ENCODE measurements around the gene UNC5CL. TPM values are rescaled to one million over a fixed set of nuclear protein-coding genes. Genes with fewer than 3 reads are reported as not detected.

UNC5CL gene
- polyA plus RNA-seq, 1 donor, result 164 TPM

DNA sequence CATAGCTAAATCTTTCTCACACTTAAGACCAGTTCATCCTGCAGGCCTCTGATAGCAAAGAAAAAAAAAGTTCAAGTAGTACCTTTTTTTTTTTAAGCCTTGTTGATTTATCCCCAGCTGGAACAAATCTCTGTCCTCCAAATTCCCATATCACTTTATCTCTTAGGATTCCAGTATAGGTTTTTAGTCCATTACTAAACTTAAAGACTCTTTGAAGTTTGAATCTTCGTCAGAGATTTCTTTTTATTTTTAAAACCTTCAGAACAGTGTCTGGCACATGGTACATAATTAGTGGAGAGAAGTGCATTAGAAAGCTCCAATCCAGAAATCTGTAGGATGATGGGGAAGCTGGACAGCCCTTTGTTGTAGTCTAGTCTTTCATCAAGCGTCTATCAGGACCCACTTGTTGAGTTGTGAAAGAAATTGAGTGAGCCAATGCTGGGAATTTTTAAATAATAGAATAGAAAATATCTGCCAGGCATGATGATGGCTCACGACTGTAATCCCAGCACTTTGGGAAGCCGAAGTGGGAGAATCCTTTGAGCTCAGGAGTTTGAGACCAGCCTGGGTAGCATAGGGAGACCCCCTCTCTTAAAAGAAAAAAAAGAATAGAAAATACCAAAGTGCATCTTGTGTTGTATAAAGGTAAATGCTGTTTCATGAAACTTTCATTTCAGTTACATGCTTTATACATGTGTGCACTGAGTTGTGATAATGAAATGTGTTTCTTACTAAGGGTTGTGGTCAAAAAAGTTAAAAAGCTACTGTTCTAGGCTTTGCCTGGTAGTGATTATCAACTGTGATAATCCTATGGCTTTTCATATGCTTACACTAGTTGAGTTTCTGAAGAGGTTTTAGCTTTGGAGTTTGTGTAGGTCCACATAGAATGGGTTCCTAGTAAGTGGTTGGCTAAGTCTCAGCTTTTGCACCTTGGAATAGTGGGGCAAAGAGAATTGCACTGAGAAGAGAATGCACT lies 36.9 kb upstream of the UNC5CL start:
- 90% methylated on average over 2 of the region's 4 CpGs for WGBS (ENCODE audit: insufficient coverage, low lambda C conversion rate)
- peak overlapping the region; percentile 13 for H3K27ac ChIP-seq (ENCODE audit: low read length)

GRCh38 chr6:41074692-41075436 lies 35.8 kb upstream of the UNC5CL start:
- Histone ChIP-seq H3K36me3 (ENCODE audit: control insufficient read depth, insufficient read depth, low read length) (peaks cover 6% of the 10 kb centered on the region), H3K4me1 (ENCODE audit: control insufficient read depth, insufficient read depth, low read length) (peaks cover 31% of the 10 kb centered on the region), H3K4me3 (ENCODE audit: low read length) (peak overlapping the region; percentile 95), H3K27me3 (ENCODE audit: control insufficient read depth, insufficient read depth, low read length) (no peaks in the 10 kb centered on the region), H3K9me3 (ENCODE audit: control insufficient read depth, low read depth, low read length) (no peaks in the 10 kb centered on the region), H3K27ac (ENCODE audit: low read length) (peak overlapping the region; percentile 98)
- no peak for DNase-seq
- 71% methylated on average over 4 of the region's 11 CpGs for WGBS (ENCODE audit: insufficient coverage, low lambda C conversion rate)

More for the DNA sequence above, 36.9 kb upstream of the UNC5CL start:
- Histone ChIP-seq H3K9me3 (ENCODE audit: control insufficient read depth, low read depth, low read length) (no peaks in the 10 kb centered on the region), H3K36me3 (ENCODE audit: control insufficient read depth, insufficient read depth, low read length) (peaks cover 15% of the 10 kb centered on the region), H3K27me3 (ENCODE audit: control insufficient read depth, insufficient read depth, low read length) (no peaks in the 10 kb centered on the region), H3K4me1 (ENCODE audit: control insufficient read depth, insufficient read depth, low read length) (peaks cover 27% of the 10 kb centered on the region), H3K4me3 (ENCODE audit: low read length) (no peak overlapping the region)
- DNase-seq, result peak in 1 of 2 donors; percentile 26

- Histone ChIP-seq H3K27me3 (ENCODE audit: control insufficient read depth, insufficient read depth, low read length) (no peaks in the 10 kb centered on the region), H3K27ac (ENCODE audit: low read length) (peak overlapping the region; percentile 98), H3K36me3 (ENCODE audit: control insufficient read depth, insufficient read depth, low read length) (peaks cover 10% of the 10 kb centered on the region), H3K4me1 (ENCODE audit: control insufficient read depth, insufficient read depth, low read length) (peaks cover 31% of the 10 kb centered on the region), H3K4me3 (ENCODE audit: low read length) (peak overlapping the region; percentile 95), H3K9me3 (ENCODE audit: control insufficient read depth, low read depth, low read length) (no peaks in the 10 kb centered on the region)
- peak in 1 of 2 donors; percentile 78 for DNase-seq
- WGBS (ENCODE audit: insufficient coverage, low lambda C conversion rate), result 0% methylated on average over 4 of the region's 11 CpGs
These were observed 35.1 kb upstream of the UNC5CL start for GRCh38 chr6:41073968-41074691.

DNA sequence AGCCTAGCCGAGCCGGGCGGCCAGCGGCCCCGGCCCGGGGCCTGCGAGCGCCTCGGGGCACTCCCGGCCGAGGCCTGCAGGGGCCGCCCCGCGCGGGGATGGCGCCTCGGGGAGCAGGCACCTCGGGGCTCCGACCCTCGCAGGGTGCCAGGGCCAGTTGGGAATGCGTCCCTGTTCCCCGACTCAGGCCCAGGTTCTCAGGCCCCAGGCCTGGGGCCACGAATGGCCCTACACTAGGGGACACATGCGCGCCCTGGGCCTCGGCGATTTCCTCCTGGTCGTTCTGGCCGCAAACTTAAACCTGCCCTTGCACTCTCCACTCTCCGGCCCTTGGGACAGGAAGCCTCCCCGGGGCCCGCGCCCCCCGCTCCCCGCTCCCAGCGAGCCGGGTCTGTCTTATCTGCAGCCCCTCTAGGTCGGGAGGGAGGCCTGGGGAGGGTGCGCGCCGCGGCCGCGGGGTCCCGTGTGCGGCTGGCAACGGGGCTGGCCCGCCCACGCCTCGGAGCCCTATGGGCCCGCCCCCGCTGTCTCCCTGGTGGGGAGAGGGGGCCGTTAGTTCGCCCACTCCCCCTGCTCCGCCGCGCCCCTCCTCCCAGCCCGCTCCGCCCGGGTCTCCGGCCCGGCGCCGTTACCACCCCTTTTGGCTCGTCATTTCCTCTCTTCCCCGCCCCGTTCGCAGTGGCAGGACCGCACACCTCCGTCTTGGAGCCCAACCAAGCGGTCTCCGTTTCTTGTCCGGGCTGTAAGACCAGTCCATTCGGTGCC lies 34.4 kb upstream of the UNC5CL start:
- Histone ChIP-seq H3K27ac (ENCODE audit: low read length) (peak overlapping the region; percentile 98), H3K4me3 (ENCODE audit: low read length) (peak overlapping the region; percentile 95), H3K4me1 (ENCODE audit: control insufficient read depth, insufficient read depth, low read length) (peaks cover 25% of the 10 kb centered on the region), H3K27me3 (ENCODE audit: control insufficient read depth, insufficient read depth, low read length) (no peaks in the 10 kb centered on the region), H3K9me3 (ENCODE audit: control insufficient read depth, low read depth, low read length) (no peaks in the 10 kb centered on the region), H3K36me3 (ENCODE audit: control insufficient read depth, insufficient read depth, low read length) (peaks cover 13% of the 10 kb centered on the region)
- DNase-seq, result peak; percentile 78 to 87
- WGBS (ENCODE audit: insufficient coverage, low lambda C conversion rate), result 0% methylated on average over 1 of the region's 74 CpGs

DNA sequence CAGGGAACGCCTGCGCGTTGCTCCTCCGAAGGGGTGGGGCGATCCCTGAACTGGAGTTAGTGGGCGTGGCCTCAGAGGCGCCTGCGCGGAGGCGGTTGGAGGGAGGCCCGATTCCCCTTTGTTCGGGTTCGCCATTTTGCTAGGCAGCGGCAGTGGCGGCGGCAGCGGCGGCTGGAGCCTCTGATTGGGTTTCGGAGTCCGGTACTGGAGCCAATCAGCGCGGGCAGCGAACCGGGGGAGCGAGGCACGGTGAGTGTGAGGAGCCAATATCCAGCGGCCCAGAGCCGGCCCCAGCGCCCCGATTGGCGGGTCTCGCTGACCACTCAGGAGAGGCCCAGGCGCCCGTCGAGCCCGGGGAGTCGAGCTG lies 33.8 kb upstream of the UNC5CL start, which contains the start of gene NFYA:
Gene NFYA (plus strand): TSS at position 139 of the 367 bp plus-strand sequence. CDS start 6,116 bp downstream, outside the sequence.
- Histone ChIP-seq H3K4me3 (ENCODE audit: low read length) (peak within 1 kb of the TSS; percentile 95), H3K36me3 (ENCODE audit: control insufficient read depth, insufficient read depth, low read length) (peaks cover 17% of the 10 kb centered on the region), H3K27me3 (ENCODE audit: control insufficient read depth, insufficient read depth, low read length) (no peaks in the 10 kb centered on the region), H3K9me3 (ENCODE audit: control insufficient read depth, low read depth, low read length) (no peaks in the 10 kb centered on the region), H3K4me1 (ENCODE audit: control insufficient read depth, insufficient read depth, low read length) (peaks cover 24% of the 10 kb centered on the region), H3K27ac (ENCODE audit: low read length) (peak within 1 kb of the TSS; percentile 98)
- no peak for DNase-seq
- WGBS (ENCODE audit: insufficient coverage, low lambda C conversion rate), result no CpG with 5 or more reads among the region's 37 CpGs

DNA sequence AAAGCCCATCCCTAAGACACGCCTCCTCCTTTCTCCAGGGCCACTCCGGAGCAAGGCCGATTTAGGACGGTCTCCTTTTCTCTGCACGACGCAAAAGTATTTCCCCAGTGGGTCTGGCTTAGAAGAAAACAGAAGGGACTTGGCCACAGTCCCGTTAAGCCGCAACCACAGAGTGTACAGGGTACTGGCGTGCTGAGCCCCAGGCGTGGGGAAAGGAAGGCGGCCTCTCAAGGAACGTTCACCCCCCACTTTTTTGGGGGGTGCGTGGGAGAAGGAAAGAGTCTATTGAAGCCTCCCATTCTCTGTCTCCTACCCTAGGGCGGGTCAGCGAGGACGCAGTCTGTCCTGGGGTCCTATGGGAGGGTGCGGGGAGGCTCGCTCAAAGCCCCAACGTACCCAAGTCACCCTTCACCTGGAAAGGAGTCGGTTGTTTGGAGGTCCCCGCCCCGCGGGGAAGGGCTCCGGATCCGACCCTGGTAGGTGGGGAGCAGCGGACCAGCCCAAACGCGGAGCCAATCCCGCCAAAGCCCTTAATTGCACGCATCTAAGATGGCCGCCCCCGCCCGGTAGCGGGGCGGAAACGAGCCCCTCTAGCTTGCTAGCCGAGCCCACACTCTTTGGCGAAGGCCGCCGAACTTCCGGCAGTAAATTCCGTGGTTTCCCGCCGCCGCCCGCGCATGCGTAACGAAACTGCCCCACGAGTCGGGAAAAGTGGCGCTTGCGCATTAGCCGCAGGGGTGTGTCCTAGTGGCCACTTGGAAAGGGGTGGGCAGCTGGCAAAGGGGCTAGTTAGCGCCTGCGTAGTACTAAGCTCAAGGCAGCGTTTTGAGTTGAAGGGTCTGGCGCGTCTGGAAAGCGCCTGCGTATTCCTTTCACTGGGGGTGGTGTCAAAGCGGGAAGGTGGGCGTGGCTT lies 33.2 kb upstream of the UNC5CL start, which contains the start of gene OARD1:
Gene OARD1 (minus strand): TSS at position 434 of the 913 bp plus-strand sequence. CDS start 722 bp downstream, outside the sequence.
- Histone ChIP-seq H3K27ac (ENCODE audit: low read length) (peak within 1 kb of the TSS; percentile 98), H3K27me3 (ENCODE audit: control insufficient read depth, insufficient read depth, low read length) (no peaks in the 10 kb centered on the region), H3K9me3 (ENCODE audit: control insufficient read depth, low read depth, low read length) (no peaks in the 10 kb centered on the region), H3K4me3 (ENCODE audit: low read length) (peak within 1 kb of the TSS; percentile 95), H3K36me3 (ENCODE audit: control insufficient read depth, insufficient read depth, low read length) (peaks cover 20% of the 10 kb centered on the region), H3K4me1 (ENCODE audit: control insufficient read depth, insufficient read depth, low read length) (peaks cover 19% of the 10 kb centered on the region)
- peak; percentile 100 for DNase-seq
- no CpG with 5 or more reads among the region's 63 CpGs for WGBS (ENCODE audit: insufficient coverage, low lambda C conversion rate)

- no peak for DNase-seq
- Histone ChIP-seq H3K27me3 (ENCODE audit: control insufficient read depth, insufficient read depth, low read length) (no peaks in the 10 kb centered on the region), H3K36me3 (ENCODE audit: control insufficient read depth, insufficient read depth, low read length) (peaks cover 23% of the 10 kb centered on the region), H3K4me3 (ENCODE audit: low read length) (peak overlapping the region; percentile 95), H3K27ac (ENCODE audit: low read length) (peak overlapping the region; percentile 98), H3K9me3 (ENCODE audit: control insufficient read depth, low read depth, low read length) (no peaks in the 10 kb centered on the region), H3K4me1 (ENCODE audit: control insufficient read depth, insufficient read depth, low read length) (peaks cover 17% of the 10 kb centered on the region)
- 0% methylated on average over 2 of the region's 16 CpGs for WGBS (ENCODE audit: insufficient coverage, low lambda C conversion rate)
These were observed 32.5 kb upstream of the UNC5CL start for GRCh38 chr6:41071501-41071922.

GRCh38 chr6:41066867-41067304 lies 27.9 kb upstream of the UNC5CL start:
- Histone ChIP-seq H3K36me3 (ENCODE audit: control insufficient read depth, insufficient read depth, low read length) (peaks cover 23% of the 10 kb centered on the region), H3K27me3 (ENCODE audit: control insufficient read depth, insufficient read depth, low read length) (no peaks in the 10 kb centered on the region), H3K4me1 (ENCODE audit: control insufficient read depth, insufficient read depth, low read length) (peaks cover 49% of the 10 kb centered on the region), H3K9me3 (ENCODE audit: control insufficient read depth, low read depth, low read length) (no peaks in the 10 kb centered on the region), H3K27ac (ENCODE audit: low read length) (no peak overlapping the region), H3K4me3 (ENCODE audit: low read length) (no peak overlapping the region)
- peak; percentile 76 to 77 for DNase-seq
- WGBS (ENCODE audit: insufficient coverage, low lambda C conversion rate), result no CpG with 5 or more reads among the region's 3 CpGs
